Liver (tissue), 2 donors: ENCODE results near the gene PRRC2A.

ENCODE experiments used
- CTCF ChIP-seq: fragments of 150-350 bp; IDR thresholded peaks from 2 replicates; pipeline ENCODE4 v1.5.1; 2017; ENCODE audit warnings: improper control_type of control experiment, low read depth, low read length; ENCODE audit not compliant: missing input control
- FOXA1 ChIP-seq: IDR thresholded peaks from 2 replicates; pipeline ENCODE4 v1.6.1; 2016; ENCODE audit warnings: antibody characterized with exemption
- FOXA2 ChIP-seq: IDR thresholded peaks from 2 replicates; pipeline ENCODE4 v1.6.1; 2016; ENCODE audit warnings: antibody characterized with exemption
- donor health status: healthy.

GRCh38 chr6:31660381-31661261 lies 40.1 kb downstream of the PRRC2A start, which contains the start of gene C6orf47:
- TF ChIP-seq CTCF = no peak
- TF ChIP-seq FOXA1 = no peak
- no peak for TF ChIP-seq FOXA2
